Stimulated activated naive CD4-positive, alpha-beta T cell (primary cell): Measurements from ENCODE around the gene ZNF316.
"Not testable (repeated sequence)": the region's sequence is repeated elsewhere in the genome, so short reads cannot be mapped to it uniquely, and the experiment has no call there.

Source experiments
- DNase-seq, 6 experiments: peaks; one replicate each; lab custom pipeline; 2025; lab: John Stamatoyannopoulos, UW

Gene ZNF316

DNA sequence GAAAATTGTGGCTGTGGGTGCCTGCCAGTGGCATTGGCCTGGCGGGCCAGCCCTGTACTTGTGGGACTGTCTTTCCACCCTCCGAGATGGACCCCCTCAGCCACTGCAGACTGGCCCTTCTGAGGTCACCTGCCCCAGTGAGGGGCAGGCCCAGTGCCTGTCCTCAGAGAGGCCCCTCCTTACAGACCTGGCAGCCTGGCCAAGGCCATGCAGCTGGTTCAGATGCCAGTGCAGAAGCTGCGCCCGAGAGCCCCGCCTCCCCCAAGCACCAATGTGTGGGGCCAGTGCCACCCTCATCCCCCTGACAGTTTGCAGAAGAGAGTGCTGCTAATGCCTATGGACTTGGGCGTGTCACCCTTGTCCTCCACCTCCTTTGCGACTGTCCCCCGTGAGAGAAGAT is 10.0 kb downstream of the ZNF316 start:
- no peak for DNase-seq

DNA sequence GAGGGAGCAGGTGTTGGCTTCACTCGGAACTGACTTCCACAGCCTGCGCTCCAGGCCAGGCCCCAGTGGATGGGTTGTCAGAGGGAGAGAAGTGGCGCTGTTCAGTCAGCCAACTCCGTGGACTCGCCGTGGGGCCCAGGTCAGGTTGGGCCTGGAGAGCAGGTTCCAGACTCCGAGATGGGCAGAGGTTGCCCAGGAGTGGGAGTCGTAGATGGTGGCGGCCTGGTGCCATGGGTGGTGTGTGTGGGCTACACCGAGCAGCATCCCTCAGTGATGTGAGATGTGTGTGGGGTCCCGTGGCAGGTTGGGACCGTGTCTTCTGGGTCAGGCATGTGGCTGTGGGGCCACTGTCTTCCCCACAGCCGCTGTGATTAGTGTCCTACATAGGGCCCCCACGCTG is 10.4 kb downstream of the ZNF316 start:
- DNase-seq = no peak

DNA sequence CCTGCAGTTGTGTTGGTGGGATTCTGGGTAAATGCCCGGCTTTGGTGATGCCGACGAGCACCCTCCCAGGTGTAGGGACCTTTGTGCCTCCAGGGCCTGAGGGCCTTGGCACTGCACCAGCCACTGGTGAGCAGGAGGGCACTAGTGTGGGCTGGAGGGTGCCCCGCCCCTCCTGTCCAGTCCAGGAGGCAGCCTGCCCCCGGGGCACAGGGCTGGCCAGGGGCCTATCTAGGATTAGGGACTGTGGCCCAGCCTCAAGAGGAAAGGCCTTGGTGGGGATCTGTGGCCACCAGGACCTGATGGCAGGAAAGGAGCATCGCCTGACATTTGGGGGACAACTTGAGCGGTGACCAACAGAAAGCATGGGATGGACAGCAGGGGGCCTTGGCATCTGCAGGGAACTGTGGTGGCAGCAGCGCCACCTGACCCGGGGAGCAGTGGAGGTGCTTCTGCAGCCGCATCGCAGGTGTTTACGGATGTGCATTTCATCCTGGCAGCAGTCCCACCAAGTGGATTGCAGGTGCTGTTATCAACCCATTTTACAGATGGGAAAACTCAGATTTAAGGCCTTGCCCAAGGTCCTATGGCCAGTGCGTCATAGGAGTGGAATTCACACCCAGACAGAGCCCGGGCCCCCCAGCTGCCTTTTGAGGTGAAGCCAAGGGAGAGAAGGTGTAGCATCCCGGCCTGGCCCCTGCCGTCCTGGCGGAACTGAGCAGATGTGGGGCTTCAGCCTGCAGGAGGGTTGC is 11.1 kb downstream of the ZNF316 start:
- no peak for DNase-seq

DNA sequence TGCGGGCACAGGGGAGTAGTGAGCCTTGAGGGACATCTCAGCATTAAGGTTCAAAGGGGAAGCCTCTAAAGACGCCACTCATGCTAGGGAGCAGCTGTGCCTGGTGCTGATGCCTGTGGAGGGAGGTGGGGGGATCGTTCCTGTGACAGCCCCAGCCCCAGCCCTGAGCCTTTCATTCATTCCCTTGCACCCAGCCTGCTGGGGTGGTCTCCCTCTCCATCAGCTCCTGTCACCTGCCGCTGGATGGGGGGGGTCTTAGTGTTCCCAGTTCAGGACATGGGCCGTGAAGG is 11.6 kb downstream of the ZNF316 start:
- DNase-seq = no peak

DNA sequence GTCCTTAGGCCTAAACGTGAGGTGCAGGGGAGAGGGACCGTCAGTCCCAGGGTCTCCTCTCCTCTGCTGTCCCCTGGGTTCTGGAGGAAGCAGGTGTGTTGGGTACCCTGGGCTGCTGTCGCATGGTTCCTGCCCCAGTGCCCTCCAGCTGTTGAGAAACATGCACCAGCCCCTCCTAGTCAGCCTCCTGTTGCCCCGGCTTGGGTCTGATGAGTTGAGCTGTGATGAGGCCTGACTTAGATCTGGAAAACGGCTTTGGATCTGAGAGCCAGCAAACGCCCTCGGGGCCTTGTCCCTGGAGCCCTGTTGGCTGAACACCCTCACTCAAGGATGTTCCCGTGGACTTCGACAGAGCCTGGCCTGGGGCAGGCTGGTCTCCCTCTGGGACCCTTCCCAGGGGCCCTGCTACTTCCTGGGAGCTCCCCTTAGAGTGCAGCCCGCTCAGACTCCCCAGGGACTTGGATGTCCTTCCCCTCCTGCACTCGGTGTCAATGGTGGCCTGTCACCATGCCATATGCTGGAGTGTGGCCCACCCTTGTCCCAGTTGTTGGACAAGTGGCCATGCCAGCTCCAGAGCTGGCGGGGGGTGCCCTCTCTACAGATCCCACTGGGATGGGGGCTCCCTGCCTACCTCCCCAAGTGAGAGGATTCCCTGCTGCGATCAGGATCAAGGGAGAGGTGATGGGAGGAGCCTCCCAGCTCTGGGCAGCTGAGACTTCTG is 12.3 kb downstream of the ZNF316 start:
- no peak for DNase-seq

- no peak for DNase-seq
Measured at GRCh38 chr7:6650086-6650485, 13.0 kb downstream of the ZNF316 start.

GRCh38 chr7:6650521-6651011 is 13.4 kb downstream of the ZNF316 start:
- DNase-seq = no peak

DNA sequence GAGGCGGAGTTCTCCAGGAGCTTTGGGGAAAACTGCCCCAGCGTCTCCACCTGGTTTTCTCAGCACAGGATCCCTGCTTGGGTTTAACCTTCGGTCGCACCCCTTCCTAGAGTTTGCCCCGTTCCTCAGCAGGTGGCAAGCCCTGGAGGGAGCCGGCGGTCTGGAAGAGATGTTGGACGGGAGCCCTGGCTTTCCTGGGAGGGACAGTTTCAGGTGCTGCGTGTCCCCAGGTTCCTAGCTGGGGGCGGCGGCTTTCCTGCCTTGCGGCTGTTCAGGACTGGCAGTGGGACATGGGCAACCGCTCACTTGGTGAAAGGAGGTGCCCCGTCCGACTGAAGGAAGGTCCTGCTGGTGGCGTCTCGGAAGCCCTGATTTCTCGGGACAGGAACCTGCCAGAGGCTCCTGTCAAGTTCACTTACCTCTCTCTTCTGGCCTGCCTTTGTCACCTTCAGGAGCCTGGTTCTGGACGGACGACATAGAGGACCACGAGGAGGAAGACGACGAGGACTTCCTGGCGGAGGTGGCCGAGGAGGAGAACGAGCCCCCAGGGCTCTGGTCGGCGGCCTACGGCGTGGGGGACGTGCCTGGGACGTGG is 14.8 kb downstream of the ZNF316 start:
- no peak for DNase-seq

GRCh38 chr7:6652446-6653011 is 15.4 kb downstream of the ZNF316 start:
- DNase-seq = no peak

DNA sequence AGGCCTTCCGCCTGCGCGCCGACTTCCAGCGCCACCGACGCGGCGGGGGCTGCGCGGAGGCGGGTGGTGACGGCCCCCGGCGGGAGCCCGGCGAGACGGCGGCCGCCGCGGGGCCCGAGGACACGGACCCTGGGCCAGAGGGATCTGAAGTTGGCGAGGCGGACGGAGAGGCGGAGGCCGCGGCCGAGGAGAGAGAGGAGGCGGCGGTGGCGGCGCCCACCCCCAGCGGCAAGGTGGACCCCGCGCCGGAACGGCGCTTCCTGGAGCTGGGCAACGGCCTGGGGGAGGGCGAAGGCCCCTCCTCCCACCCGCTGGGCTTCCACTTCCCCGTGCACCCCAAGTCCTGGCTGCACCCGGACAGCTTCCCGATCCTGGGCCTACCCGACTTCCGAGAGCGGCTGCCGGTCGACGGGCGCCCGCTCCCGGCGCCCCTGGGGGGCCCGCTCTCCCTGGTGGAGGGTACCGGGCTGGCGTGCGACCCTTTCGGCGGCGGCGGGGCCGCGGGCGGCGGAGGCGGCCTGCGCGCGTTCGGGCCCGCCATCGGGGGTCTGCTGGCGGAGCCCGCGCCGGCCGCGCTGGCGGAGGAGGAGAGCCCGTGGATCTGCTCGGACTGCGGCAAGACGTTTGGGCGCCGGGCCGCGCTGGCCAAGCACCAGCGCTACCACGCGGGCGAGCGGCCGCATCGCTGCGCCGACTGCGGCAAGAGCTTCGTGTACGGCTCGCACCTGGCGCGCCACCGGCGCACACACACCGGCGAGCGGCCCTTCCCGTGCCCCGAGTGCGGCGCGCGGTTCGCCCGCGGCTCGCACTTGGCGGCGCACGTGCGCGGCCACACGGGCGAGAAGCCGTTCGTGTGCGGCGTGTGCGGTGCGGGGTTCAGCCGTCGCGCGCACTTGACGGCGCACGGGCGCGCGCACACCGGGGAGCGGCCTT is 16.2 kb downstream of the ZNF316 start:
- no peak for DNase-seq

DNA sequence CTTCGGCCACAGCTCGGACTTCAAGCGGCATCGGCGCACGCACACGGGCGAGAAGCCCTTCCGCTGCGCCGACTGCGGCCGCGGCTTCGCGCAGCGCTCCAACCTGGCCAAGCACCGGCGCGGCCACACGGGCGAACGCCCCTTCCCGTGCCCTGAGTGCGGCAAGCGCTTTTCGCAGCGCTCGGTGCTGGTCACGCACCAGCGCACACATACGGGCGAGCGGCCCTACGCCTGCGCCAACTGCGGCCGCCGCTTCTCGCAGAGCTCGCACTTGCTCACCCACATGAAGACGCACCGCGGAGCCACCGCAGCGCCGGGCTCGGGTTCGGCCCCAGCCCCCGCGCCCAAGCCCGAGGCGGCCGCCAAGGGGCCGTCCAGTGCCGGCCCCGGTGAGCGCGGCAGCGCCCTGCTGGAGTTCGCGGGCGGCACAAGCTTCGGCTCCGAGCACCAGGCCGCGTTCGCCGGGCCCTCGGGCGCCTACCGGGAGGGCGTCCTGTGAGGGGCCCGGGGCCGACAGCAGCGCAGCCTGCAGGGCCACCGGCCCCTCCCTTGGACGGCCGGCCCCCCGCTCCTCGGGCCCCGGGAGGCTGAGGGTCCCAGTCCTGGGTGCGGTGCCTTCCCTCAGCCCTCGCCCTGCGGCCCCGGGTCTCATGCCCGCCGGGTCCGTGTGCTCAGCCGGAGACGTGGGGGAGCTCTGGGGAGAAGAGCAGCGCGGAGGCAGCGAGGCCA is 17.2 kb downstream of the ZNF316 start:
- no peak for DNase-seq

DNA sequence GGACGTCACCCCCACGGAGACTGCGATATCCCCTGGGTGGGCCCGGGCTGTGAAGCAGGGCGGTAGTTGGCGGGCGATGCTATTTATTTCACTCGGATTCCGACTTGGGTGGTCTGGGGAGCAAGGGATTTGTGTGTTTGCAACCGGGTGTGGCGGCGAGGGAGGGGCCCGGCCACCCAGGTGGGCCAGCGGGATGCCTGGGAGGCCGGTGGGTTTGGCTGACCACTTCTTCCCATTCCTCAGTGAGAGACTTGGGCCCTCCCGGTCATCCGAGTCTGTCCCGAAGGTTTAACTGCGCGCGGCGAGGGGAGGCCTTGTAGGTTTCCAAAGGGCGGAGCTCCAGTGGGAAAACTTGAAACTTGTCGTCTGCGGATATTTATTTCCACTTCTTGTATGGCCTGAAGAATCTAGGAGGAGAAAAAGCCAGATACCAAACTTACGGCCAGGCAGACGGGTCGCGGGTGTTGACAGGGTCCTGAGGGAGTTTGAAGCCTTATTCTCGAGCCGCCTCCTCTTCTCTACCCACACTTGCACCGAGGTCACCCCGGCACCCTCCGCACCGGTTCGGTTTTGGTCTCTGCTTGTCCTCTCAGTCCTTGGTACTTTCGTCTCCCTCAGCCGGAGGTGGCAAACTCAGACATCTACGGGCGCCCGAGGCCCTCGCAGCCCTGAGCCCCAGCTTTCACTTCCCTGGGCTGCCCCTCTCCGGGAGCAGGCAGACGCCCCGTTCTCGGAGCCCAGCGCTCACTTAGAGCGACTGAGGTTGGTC is 17.9 kb downstream of the ZNF316 start:
- DNase-seq = no peak

- no peak for DNase-seq
Measured at GRCh38 chr7:6655636-6656385, 18.7 kb downstream of the ZNF316 start.

GRCh38 chr7:6656413-6656812 is 19.3 kb downstream of the ZNF316 start:
- DNase-seq = no peak

GRCh38 chr7:6658618-6659345 is 21.7 kb downstream of the ZNF316 start:
- DNase-seq = no peak

- DNase-seq = not testable (repeated sequence)
Measured at GRCh38 chr7:6670851-6671250, 33.7 kb downstream of the ZNF316 start.

- no peak for DNase-seq
Measured at GRCh38 chr7:6675807-6676405, 38.8 kb downstream of the ZNF316 start.

- DNase-seq = no peak
Measured at GRCh38 chr7:6680146-6680545, 43.0 kb downstream of the ZNF316 start.

DNA sequence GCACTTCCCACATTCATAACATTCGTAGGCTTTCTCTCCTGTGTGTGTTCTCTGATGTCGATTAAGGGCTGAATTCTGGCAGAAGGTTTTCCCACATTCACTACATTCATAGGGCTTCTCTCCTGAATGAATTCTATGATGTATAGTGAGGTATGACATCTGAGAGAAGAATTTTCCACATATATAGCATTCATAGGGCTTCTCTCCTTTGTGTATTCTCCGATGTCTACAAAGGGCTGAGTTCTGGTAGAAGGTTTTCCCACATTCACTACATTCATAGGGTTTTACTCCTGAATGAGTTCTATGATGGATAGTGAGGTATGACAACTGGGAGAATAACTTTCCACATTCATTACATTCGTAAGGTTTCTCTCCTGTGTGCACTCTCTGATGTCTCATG is 54.0 kb downstream of the ZNF316 start:
- no peak for DNase-seq
